Retinal pigment epithelial cell (primary cell): ENCODE data around the gene HAO2.

ENCODE experiments used
- DNase-seq: peaks from one replicate; pipeline ENCODE4 v3.0.0-alpha.2; 2010; ENCODE audit warnings: low read depth
- H3K4me3 ChIP-seq: 2 replicates; pipeline ENCODE4 v1.5.1; 2011; ENCODE audit warnings: mild to moderate bottlenecking, low read length, control low read depth, moderate library complexity
- TF ChIP-seq, protein P1 (sequence below): conservative IDR thresholded peaks from 2 replicates; pipeline ENCODE4 v1.5.1; 2011; ENCODE audit warnings: low read depth, low read length, control low read depth, inconsistent platforms

HAO2 gene

DNA sequence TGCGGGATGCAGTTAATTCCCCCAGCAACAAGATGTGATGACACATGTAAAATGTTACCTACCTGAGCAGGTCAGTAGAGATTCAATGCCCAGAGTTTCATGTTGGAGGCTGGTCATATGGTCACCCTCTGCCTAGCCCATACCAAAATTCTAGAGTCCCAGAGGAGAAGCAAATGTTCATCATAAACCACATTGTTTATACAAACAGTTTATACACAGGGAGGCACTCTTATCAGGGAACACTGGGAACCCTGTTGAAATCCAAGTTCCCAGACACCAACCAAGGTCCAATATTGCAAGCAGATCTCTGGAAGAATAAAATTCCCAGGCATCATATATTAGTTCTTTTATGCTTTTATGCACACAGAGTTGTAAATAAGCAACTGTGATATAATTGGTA lies 10.5 kb downstream of the HAO2 start:
- H3K4me3 ChIP-seq: no peak overlapping the region
- no peak for DNase-seq
- TF ChIP-seq, protein P1, sequence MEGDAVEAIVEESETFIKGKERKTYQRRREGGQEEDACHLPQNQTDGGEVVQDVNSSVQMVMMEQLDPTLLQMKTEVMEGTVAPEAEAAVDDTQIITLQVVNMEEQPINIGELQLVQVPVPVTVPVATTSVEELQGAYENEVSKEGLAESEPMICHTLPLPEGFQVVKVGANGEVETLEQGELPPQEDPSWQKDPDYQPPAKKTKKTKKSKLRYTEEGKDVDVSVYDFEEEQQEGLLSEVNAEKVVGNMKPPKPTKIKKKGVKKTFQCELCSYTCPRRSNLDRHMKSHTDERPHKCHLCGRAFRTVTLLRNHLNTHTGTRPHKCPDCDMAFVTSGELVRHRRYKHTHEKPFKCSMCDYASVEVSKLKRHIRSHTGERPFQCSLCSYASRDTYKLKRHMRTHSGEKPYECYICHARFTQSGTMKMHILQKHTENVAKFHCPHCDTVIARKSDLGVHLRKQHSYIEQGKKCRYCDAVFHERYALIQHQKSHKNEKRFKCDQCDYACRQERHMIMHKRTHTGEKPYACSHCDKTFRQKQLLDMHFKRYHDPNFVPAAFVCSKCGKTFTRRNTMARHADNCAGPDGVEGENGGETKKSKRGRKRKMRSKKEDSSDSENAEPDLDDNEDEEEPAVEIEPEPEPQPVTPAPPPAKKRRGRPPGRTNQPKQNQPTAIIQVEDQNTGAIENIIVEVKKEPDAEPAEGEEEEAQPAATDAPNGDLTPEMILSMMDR: no peak

DNA sequence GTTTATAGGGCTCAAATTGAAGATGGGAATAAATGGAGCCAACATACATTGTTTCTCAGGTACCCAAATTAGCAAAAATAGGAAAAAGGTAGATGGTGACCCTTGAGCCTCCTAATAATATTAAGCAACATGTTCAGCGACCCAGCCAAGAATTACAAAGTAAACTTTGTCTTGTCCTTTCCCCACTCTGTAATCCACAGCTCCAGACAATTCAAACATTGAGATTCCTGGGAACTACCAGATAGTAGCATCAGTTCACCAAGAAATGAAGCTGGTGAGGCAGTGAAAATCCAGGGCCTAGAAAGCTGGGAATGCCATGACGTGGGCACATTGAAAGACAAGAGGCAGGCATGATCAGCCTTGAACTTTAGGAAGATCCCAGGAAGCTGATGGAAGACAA lies 11.7 kb downstream of the HAO2 start:
- TF ChIP-seq, protein P1: no peak
- no peak overlapping the region for H3K4me3 ChIP-seq
- DNase-seq: no peak

DNA sequence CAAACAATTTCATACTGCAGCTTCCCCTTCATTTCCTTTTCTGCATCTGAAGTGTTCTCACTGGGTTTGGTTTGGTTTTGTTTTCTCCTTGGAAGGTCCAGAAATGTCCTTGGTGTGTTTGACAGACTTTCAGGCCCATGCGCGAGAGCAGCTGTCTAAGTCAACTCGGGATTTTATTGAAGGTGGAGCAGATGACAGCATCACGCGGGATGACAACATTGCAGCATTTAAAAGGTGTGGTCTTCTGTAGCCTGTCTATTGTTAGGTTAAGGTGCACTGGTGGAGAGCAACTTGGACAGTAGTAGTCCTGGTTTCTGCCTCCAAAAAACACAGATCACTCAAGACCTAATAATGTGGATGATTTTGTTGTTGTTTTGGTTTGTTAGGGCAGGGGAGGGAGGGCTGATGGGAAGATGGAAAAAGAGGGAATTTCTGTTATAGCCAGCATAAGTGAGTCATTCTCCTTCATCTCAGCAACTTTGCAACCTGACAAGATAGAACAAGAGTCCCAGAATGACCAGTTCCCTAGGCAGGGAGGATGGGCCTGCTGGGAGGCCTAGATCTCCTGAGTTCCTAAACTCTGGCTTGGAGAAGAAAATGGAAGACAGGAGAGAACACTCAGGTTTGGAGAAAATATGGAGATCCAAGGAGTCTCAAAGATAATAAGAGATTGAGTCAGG lies 12.5 kb downstream of the HAO2 start:
- DNase-seq: no peak
- no peak overlapping the region for H3K4me3 ChIP-seq
- TF ChIP-seq, protein P1: no peak

DNA sequence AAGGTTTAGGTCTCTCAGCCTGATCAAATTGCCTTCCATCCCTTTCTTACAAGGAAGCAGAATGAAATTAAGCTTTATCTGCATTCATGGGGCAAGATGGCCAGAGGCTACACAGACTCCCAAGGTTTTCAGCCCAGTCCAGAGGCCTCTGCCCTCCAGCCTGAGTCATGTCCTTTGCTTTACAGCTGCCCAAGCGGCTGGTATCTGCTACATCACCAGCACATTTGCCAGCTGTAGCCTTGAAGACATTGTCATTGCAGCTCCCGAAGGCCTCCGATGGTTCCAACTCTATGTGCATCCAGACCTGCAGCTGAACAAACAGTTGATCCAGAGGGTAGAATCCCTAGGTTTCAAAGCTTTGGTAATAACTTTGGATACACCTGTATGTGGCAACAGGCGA lies 16.0 kb downstream of the HAO2 start:
- TF ChIP-seq, protein P1: no peak
- no peak for DNase-seq
- no peak overlapping the region for H3K4me3 ChIP-seq

DNA sequence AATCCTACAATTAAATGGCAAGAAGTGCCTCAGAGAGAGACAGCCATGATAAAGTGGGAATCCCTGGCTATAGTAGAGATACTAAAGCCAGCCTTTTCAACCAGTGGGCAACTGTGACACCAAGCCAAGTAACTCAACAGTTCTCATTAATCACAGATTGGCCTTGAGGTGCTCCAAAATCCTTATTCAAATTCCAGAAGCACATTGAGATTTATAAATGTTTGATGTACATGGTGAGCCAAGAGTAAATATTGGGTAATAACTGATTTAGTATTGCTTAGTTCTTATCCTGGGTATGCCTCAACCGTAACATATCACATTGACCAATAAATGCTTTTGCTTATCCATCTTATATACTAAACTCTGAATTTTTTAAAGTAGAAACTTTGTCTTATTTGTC lies 17.1 kb downstream of the HAO2 start:
- TF ChIP-seq, protein P1: no peak
- no peak for DNase-seq

DNA sequence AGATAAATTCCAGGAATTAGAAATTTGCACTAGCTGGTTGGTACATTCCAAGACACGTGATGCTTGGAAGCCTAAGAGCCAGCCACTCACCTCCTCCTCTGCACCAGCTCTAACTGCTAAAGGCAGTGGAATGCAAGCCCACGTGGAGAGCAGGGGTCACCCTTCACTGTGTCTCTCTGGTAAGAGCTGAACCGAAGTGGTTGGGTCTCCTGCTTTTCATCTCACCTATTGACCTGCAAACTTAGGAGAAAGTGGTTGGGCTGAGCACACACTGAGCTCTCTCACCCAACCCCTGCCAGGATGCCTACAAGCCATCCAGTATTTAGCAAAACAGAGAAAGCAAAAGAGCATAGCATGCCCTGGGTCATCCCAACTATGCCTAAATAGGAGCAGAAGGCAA lies 19.3 kb downstream of the HAO2 start:
- no peak overlapping the region for H3K4me3 ChIP-seq
- no peak for DNase-seq
- TF ChIP-seq, protein P1: no peak

More for the DNA sequence above, 17.1 kb downstream of the HAO2 start:
- no peak overlapping the region for H3K4me3 ChIP-seq

DNA sequence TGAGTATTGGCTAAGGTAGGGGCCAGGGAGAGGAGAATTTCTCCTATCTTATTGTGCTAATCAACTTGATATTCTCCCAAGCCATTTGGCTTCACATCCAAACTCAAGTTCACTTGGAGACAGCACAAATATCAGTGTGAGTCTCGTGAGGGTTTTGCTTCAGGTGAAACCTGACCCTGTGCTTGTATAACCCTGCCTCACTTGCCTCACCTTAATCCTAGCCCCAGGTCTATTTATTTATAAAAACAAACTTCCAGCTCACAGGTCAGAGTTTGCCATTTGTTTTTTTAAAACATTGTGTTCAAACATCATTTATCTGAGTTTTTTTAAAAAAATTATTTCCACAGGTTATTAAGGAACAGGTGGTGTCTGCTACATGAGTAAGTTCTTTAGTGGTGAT lies 19.9 kb downstream of the HAO2 start:
- TF ChIP-seq, protein P1: no peak
- no peak overlapping the region for H3K4me3 ChIP-seq
- no peak for DNase-seq
